HG03565 (cell line): ENCODE measurements around the gene PTGES2.
"Not testable (repeated sequence)": the region's sequence is repeated elsewhere in the genome, so short reads cannot be mapped to it uniquely, and the experiment has no call there.

Experiments
- ATAC-seq: cut with Tn5 transposase; IDR thresholded peaks from one replicate; pipeline ENCODE4 v1.9.1; 2021; ENCODE audit warnings: mild to moderate bottlenecking, moderate library complexity; ENCODE audit not compliant: unreplicated experiment

Gene PTGES2

DNA sequence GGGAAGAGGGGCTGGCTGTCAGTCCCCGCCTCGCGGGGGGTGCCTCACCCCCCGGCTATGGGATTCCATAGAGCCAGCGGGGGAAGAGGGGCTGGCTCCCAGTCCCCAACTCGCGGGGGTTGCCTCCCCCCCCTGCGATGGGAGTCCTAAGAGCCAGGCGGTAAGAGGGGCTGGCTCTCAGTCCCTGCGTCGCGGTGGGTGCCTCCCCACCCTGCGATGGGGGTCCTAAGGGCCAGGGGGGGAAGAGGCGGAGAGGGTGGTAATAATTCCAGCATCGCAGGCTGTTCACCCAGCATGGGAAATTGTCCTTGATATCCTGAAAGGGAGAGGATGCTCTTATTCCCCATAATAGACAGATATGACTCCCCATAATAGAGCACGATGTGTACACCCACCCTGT, 12.1 kb upstream of the PTGES2 start:
- no peak for ATAC-seq

DNA sequence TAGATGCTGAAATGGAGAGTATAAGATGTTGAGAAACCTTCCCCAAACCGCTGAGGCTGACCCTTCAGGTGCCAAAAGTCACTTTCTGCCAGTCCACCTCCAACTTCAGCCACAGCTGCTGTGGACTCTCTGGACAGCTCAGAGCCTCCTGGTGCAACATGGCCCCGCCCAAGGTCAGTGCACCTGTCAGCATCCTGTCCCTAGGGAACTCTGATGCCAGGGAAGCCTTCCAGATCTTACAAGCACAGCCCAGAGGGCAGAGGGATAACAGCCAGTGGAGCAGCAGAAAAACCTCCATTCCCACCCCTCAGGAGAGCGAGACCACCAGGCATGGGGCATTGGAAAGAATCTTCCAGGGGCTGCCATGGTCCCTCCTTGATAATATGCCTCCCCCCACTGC, 10.5 kb upstream of the PTGES2 start:
- ATAC-seq, result no peak

DNA sequence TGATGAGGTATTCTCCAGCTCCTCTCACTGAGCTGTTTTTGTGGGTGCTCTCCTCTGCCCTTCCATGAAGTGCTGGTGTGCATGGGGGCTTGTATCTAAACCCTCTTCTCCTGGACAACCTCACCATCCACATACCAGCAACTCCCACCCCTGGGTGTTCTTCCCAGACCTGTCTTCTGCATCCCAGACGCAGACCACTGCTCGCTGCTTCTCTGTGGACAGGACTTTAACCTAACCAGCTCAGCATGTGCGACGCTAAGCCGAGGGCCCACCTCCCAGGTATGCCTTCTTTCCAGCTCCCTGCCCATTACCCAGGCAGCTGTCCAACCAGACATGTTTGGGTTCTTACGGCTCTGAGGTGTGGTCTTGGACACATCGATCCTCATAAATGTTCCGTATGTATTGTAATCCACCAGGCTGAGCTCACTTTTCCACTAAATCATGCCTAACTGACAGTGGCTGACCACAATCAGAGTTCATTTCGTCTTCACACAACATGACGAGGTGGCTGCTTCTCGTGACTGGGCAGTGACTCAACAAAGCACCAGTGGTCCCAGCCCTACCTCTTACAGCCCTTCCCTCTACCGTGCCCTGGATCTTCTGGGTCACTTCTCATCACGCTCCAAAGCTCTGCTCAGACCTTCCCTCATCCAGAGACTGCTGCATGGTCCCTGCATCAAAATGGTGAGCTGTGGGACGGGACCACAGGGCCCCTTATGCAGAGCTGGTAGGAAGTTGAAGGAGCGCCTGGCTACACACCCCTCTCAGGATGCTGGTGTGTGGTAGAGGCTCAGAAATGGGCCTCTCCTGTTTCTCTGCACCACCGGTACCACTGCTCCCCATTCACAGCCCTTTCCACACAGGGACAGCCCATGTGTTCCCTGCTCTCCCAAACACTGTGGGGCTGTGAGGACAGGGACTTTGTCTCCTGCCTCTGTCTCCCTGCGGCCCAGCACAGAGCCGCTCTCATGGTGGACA, 9.6 kb upstream of the PTGES2 start:
- no peak for ATAC-seq

DNA sequence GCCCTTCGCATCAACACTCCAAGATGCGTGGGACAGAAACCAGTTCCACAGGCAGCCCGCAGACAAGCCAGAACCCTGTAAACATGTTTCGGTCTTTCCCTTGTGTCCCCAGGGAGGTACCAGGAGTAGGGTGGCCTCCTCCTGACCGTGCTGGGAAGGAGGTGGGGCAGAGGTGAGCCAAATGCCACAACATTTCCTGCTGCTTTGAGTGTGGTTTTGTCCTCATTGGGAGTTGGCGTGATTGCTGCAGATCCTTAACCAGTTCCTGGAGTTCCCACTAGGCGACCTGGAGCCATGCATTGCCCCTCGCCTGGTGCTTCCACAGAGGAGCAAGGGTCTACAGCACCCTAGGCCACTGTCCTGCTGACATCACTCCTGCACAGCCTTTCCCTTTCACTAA, 8.0 kb upstream of the PTGES2 start:
- not testable (repeated sequence) for ATAC-seq

DNA sequence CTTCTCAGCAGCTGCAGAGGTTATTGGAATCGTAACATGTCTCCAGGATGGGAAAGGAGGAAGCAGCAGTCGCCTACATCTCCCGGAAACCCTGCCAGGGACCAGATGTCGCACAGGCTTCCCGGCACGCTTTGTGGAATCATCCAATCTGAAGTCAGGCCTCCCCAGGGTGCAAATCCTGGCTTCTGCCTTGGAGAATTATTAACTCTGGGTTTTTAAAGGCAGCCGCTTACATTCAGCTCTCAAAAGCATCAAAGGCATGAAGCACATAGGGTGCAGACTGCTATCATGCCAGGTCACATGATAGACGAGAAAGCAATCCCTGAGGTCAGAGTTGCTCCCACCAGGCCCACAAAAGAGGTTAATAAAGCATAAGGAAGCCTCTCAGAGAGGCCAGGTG, 4.6 kb upstream of the PTGES2 start:
- not testable (repeated sequence) for ATAC-seq

DNA sequence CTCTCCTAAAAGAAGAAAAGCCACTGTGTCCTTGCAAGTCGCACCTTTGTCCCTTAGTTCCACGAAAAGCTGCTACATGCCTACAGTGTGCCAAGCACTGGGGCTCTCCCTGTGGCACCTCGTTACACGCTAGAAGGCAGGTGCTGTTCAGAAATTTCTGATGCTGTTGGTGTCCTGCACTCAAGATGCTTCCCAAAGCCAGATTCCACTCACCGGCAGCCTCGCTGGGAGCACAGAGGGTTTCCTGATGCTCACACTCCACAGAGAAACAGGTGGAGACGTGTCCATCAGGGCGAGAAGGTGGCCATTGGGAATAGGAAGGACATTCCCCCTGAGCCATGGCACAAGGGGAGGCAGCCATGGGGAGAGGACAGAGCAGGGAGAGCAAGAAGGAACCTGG, 3.8 kb upstream of the PTGES2 start:
- not testable (repeated sequence) for ATAC-seq

DNA sequence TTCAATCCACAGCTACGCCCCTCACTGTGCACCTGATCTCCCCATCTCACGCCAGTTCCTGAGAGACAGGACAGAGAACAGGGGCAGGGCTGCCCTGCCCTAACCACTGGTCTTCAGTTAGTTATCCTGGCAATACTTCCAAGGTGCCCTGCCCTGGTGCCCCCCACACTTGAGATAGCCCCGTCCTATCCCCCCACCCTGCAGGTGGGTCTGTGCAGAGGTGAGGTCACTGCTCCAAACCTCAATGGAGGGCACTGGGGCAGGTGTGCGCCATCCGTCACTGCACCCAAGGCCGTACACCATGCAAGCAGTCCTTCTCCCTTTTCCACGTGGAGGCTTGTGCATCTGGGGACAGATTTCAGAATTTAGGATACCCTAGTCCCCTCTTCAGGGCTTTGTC, 3.1 kb upstream of the PTGES2 start:
- ATAC-seq, result not testable (repeated sequence)

DNA sequence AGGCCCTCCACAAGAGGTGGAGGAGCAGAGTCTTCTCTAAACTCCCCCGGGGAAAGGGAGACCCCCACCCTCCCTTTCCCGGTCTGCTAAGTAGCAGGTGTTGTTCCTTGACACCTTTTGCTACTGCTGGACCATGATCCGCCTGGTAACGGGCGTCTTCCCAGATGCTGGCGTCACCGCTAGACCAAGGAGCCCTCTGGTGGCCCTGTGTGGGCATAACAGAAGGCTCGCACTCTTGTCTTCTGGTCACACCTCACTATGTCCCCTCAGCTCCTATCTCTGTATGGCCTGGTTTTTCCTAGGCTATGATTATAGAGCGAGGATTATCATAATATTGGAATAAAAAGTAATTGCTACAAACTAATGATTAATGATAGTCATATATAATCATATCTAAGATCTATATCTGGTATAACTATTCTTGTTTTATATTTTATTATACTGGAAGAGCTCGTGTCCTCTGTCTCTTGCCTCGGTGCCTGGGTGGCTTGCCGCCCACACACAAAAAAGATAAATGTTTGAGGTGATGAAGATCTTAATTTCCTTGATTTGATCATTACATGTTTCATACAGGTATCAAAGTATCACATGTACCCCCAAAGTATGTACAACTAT, 2.6 kb upstream of the PTGES2 start:
- not testable (repeated sequence) for ATAC-seq

DNA sequence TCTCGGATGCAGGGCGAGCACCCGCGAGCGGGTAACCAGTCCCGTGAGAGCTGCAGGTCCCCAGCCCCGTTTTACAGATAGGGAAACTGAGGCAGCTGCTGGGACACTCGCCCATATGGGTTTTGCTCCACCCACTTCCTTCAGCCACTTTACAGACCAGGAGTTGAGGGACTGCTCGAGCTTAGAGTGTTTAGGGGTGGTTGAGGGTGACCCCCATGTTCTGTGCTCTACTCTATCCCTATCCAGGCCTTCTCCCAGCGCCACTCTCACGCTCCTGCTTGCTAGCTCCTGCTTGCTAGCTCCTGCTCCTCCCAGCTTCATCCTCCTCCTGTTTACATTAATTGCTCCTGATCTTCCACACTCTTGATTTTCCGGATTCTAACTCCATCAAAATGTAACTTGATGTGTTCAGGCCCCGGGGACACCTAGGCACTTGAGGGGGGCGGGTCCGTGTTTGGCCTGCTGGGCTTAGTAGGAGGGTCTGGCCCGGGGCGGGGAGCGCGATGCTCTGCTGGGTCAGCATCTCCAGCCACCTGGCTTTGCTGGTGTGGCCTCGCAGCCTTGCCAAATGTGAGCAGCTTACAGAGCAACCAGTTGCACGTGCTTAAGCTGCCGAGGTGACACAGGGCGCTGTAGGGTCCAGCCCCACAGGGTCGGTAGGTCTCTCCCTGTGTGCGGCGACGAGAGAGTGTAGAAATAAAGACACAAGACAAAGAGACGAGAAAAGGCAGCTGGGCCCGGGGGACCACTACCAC, 1.5 kb upstream of the PTGES2 start:
- ATAC-seq, result no peak

DNA sequence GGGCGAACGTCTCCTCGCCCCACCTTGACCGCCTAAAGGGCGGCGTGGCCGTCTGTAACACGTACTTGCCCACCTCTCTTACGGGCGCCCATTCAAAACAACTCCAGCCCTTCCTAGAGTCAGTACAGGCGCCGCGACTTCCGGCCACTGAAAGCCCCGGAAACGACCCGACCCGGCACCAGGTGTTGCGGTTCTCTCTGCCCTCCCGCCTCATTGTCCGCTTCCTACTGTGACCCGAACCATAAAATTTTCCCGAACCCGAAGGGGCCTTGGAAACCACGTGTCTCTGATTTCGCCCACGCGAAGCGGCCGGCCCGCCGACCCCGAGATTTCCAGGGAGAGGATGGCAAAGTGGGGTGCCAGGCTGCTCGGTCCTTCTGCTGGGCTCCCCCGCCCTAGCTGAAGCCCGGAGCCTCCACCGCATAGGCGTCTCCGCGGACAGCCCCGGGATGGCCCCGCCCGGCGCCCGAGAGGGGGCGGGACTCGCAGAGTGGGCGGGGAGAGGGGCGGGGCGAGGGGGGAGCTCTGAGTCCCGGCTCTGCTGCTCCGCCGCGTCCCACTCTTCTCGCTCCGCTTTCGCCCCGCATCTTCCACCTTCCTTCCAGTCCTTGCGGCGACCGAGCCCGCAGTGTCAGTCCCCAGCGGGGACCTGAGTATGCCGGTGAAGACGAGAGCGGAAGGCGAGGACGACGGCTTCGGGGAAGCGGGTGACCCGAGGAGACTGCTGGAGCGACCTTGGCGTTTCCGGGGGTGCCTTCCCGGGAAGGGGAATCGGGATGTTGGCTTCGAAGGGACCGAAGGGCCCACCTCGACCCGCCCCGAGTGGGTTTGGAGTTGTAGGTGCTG, 684 bp upstream of the PTGES2 start:
- peak; percentile 41 for ATAC-seq

DNA sequence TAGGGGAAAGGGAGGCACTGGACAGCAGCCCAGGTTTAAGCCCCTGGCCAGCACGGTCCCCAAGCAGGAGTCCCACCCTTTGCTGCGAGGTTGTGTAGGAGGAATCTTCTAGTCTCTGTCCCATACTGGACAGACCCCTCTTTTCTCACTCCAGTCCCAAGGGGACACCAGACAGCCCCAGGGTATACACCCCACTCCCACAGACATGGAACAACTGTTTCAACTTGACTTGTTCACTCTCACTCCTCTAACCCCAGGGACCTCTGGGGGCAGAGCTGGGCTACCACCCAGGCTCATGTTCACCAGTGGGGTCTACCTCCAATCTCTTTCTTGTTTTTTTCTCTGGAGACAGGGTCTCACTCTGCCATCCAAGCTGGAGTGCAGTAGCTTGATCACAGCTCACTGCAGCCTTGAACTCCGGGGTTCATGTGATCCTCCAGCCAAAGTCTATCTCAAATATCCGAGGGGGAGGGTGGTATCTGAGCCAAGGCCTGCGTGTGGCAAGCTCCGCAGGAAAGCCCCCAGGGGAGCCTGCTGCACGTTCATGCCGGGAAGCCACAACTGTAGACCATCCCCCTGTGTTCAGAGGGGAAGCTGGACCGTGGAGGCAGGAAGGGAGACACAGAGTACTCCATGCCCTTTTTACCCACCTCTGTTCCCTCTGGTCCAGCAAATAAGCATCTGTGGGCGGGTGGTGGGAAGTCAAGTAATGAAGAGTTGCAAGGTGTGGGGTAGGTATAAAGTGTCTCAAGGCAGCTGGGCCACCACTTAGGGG, 1.8 kb downstream of the PTGES2 start:
- no peak for ATAC-seq

DNA sequence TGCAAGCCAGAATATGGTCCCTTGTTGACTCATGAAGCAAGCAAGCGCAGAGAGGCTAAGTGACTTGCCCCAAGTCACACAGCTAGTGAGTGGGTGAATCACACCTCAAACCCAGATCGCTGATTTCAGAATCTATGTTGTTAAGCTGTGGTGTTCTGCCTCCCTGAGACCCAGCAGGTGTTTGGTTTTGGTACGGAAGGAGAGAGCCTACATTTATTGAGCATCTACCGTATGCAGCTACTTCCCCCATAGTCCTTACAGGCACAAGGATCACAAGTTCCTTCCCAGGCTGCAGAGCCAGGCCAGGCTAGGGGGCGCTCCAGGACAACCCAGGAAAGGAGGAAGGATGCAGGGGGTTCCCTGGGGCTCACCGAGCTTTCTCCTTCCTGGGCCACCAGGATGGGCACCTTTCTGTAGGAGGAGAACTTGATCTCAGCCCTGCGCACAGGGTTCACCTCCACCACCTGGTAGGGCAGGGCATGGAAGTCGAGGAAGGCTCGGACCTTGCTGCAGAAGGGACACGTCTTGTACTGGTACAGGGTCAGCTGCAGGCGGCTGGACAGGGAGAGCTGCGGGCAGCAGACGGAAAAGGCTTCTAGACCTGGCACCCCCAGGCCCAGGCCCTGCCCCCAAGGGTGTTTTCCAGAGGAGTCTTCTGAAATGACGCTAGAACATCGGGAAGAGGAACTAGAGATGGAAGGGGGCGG, 2.5 kb downstream of the PTGES2 start:
- ATAC-seq, result no peak

DNA sequence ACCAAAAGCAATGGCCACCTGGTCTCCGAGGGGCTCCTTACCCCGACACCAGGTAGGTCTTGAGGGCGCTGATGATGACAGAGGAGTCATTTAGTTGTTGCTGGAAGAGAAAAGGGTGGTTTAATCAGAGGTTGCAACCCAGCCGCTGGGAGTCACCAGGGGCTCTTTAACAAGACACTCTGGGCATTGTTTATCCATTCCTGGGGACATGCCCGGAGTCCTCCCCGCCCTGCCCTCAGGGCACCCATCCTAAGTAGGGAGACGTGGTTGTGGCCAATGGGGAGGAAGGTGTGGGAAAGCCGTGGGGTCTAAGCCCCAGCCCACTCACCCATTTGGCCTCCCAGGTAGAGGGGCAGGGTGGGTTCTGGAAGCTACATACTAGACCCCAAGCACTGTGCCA, 3.1 kb downstream of the PTGES2 start:
- no peak for ATAC-seq

DNA sequence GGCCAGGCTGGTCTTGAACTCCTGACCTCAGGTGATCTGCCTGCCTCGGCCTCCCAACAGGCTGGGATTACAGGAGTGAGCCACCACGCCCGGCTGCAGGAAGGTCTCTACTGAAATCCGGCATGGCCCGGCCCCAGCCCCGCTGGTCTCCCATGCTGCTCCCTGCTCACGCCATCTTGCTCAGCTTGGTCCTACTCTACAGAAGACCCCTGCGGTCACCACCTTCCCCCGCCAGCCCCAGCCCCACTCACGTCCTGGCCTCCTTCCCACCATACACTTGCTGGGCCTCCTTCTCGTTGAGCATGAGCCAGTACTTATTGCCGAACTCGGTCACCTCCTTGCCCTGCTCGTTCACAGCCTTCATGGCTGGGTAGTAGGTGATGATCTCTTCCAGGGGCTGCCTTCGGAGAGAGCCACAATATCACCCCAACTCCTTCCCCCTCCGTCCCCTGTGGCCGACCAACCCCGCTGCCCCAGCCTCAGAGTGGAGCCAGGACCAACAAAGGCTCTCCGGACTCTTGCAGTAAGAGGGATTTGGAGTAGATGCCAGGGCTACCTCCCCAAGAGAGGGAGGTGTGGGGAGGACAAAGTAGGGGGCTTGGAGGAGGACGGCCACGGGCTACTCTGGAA, 4.0 kb downstream of the PTGES2 start:
- no peak for ATAC-seq

DNA sequence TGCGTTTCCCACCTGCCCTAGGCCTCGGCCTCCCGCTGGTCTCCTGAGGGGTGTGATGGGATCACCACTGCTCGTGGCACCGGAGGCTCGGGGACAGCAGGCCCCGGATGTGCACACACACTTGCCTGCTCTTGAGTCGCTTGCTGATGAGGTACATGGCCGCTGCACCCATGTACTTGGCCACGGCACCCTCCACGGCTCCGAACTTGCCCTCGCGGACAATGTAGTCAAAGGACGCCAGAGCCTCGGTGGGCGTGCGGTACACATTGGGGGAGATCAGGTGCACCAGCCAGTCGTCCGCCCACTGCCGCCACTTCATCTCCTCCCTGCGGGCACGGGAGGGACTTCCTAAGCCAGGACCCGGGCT, 4.7 kb downstream of the PTGES2 start:
- ATAC-seq, result no peak

DNA sequence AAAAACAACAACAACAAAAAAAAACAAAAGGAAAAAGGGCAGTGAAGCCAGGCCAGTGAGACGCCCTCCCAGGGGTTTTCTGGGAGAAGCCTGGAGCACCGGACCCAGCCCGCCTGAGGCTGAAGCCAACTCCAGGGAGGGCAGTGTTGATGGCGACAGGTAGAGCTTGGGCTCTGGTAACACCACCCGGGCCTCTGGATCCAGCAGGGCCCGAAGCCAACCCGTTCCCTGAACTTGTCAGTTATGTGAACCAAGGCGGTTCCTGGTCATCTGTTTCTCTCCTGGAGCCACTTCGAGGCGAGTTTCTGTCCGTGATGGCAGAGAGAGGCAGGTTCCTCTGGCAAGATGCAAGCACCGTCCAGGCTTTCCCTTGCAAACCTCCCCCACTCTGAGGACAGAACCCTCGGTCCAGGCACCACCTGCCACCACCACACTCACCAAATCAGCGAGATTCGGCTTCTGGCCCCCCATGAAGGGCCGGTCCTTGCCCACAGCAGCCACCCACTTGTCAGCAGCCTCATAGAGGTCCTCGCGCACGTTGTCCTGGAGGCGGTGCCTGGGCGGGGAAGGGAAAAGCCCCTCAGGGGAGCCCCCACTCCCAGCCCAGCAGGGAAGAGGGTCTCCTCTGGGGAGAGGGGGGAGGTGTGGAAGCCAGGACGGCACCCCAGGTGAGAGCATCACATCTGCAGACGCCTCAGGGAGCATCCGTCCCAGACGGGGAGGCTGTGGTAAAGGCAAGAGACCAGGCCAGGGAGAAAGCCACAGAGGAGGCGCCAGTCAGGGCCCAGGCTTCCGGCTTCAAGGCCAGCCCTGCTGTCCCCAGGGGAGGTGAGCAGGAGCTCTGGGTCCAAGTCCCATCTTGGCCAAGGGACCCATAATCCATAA, 5.4 kb downstream of the PTGES2 start:
- no peak for ATAC-seq

DNA sequence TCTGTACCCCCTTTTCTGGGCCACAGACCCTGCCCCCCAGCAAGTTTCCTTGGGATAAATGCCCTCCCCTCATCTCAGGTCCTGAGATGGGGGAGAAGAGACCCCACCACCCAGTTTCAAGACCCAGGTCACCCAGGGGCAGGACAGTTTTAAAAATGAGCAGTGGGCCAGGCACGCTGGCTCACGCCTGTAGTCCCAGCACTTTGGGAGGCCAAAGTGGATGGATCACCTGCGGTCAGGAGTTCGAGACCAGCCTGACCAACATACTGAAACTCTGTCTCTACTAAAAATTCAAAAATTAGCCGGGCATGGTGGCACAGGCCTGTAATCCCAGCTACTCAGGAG, 6.1 kb downstream of the PTGES2 start:
- ATAC-seq, result no peak
